A549 (cell line): ENCODE measurements around the gene BANP. TPM values are rescaled to one million over a fixed set of nuclear protein-coding genes. Genes with fewer than 3 reads are reported as not detected.
A peak's percentile ranks its signal among the peaks of the same experiment; 100 is the strongest.

Experiments
- ATAC-seq, 2 experiments: fragments of 200-7000 bp in 1 of 2; fragments of >200 bp in 1 of 2; cut with Nextera tagmentation in 1 of 2; cut with Tn5 transposase in 1 of 2; 3 replicates each; pipeline versions ENCODE4 v1.8.0 to v1.9.1; 2018 to 2020; ENCODE audit warnings: mild to moderate bottlenecking in 1 of 2, moderate library complexity in 1 of 2
- CTCF ChIA-PET: fragments of 300-600 bp; sonication (Branson Sonifier 250); formaldehyde crosslinking; extraction: SDS; loops from one replicate; lab custom pipeline; 2021; ENCODE audit warnings: antibody characterized with exemption, inconsistent platforms; lab: Yijun Ruan, JAX
- POLR2A ChIA-PET: fragments of 350-600 bp; formaldehyde crosslinking; extraction: SDS; loops from one replicate; lab custom pipeline; 2021; ENCODE audit warnings: antibody characterized with exemption, inconsistent platforms; lab: Yijun Ruan, JAX
- DNase-seq, 2 experiments: peaks; one replicate each; pipeline versions ENCODE4 v3.0.0 to v3.0.0-alpha.2; 2011 to 2016; ENCODE audit warnings: low read depth in 1 of 2, low spot score in 1 of 2
- FAIRE-seq: peaks from 2 replicates; lab custom pipeline; 2011; peaks lifted over from hg19 to GRCh38; lab: Jason Lieb, UNC
- H3K27ac ChIP-seq, 2 experiments: fragments of >200 bp; sonication (Bioruptor Twin); formaldehyde crosslinking; 3 replicates each; pipeline ENCODE4 v1.5.1; 2016 to 2017
- H3K4me1 ChIP-seq: fragments of >200 bp; sonication (Bioruptor Twin); formaldehyde crosslinking; 3 replicates; pipeline ENCODE4 v1.6.1; 2016
- H3K4me2 ChIP-seq: fragments of >200 bp; sonication (Bioruptor Twin); formaldehyde crosslinking; 3 replicates; pipeline ENCODE4 v1.6.1; 2016
- H3K4me3 ChIP-seq: fragments of >200 bp; sonication (Bioruptor Twin); formaldehyde crosslinking; 3 replicates; pipeline ENCODE4 v1.5.1; 2016
- H3K9me3 ChIP-seq: fragments of >200 bp; sonication (Bioruptor Twin); formaldehyde crosslinking; 3 replicates; pipeline ENCODE4 v1.6.1; 2016
- BHLHE40 ChIP-seq: IDR thresholded peaks from 2 replicates; pipeline ENCODE4 v1.6.1; 2012; ENCODE audit warnings: low read depth, low read length, inconsistent platforms
- CBX2 ChIP-seq: fragments of 200-600 bp; sonication (generic); IDR thresholded peaks from 2 replicates; pipeline ENCODE4 v1.6.1; 2016; ENCODE audit warnings: low read depth, mild to moderate bottlenecking, borderline replicate concordance
- CBX8 ChIP-seq: fragments of 200-600 bp; sonication (generic); IDR thresholded peaks from 2 replicates; pipeline ENCODE4 v1.6.1; 2016
- CEBPB ChIP-seq, 2 experiments: fragments of >200 bp in 1 of 2; sonication (Bioruptor Twin) in 1 of 2; formaldehyde crosslinking in 1 of 2; IDR thresholded peaks; 2 replicates each; pipeline ENCODE4 v1.6.1; 2012 to 2016
- CHD2 ChIP-seq: fragments of 150-350 bp; IDR thresholded peaks from 2 replicates; pipeline ENCODE4 v1.6.1; 2014; ENCODE audit warnings: low read length; ENCODE audit not compliant: partially characterized antibody
- EHMT2 ChIP-seq: fragments of 200-600 bp; sonication (generic); IDR thresholded peaks from 2 replicates; pipeline ENCODE4 v1.6.1; 2016; ENCODE audit warnings: antibody characterized with exemption, low read depth, mild to moderate bottlenecking, moderate library complexity
- EP300 ChIP-seq, 2 experiments: fragments of >200 bp; sonication (Bioruptor Twin); formaldehyde crosslinking; IDR thresholded peaks; 2 replicates in 1 of 2; 3 replicates in 1 of 2; pipeline ENCODE4 v1.6.1; 2016 to 2017
- FOXS1 ChIP-seq: fragments of 250-450 bp; sonication (Bioruptor Pico); IDR thresholded peaks from 2 replicates; pipeline ENCODE4 v1.5.0; 2020; ENCODE audit warnings: mild to moderate bottlenecking, moderate library complexity
- GATA3 ChIP-seq: IDR thresholded peaks from 2 replicates; pipeline ENCODE4 v1.6.1; 2012; ENCODE audit warnings: borderline replicate concordance
- JUN ChIP-seq, 2 experiments: fragments of >200 bp; sonication (Bioruptor Twin); formaldehyde crosslinking; IDR thresholded peaks; 2 replicates in 1 of 2; 3 replicates in 1 of 2; pipeline ENCODE4 v1.6.1; 2016 to 2017
- KDM1A ChIP-seq: fragments of 200-600 bp; sonication (generic); IDR thresholded peaks from 2 replicates; pipeline ENCODE4 v1.6.1; 2016; ENCODE audit warnings: low read depth, mild to moderate bottlenecking
- KDM5A ChIP-seq: fragments of 200-600 bp; sonication (generic); IDR thresholded peaks from 2 replicates; pipeline ENCODE4 v1.6.1; 2016; ENCODE audit warnings: antibody characterized with exemption, mild to moderate bottlenecking
- MAFK ChIP-seq: fragments of 450-650 bp; IDR thresholded peaks from 2 replicates; pipeline ENCODE4 v1.6.1; 2014; ENCODE audit not compliant: partially characterized antibody
- NPAS2 ChIP-seq: fragments of 250-450 bp; sonication (Bioruptor Pico); IDR thresholded peaks from 2 replicates; pipeline ENCODE4 v1.8.0; 2022; ENCODE audit warnings: mild to moderate bottlenecking, moderate library complexity, borderline replicate concordance
- NR3C1 ChIP-seq: fragments of >200 bp; sonication (Bioruptor Twin); formaldehyde crosslinking; IDR thresholded peaks from 3 replicates; pipeline ENCODE4 v1.6.1; 2017
- PHF8 ChIP-seq: fragments of 200-600 bp; sonication (generic); IDR thresholded peaks from 2 replicates; pipeline ENCODE4 v1.6.1; 2016; ENCODE audit warnings: low read depth, mild to moderate bottlenecking, antibody characterized with exemption, moderate library complexity, borderline replicate concordance
- POLR2AphosphoS2 ChIP-seq: conservative IDR thresholded peaks from 2 replicates; pipeline ENCODE4 v1.6.1; 2012; ENCODE audit warnings: low read length, improper control_type of control experiment, inconsistent platforms
- SMC3 ChIP-seq: fragments of >200 bp; sonication (Bioruptor Twin); formaldehyde crosslinking; IDR thresholded peaks from 3 replicates; pipeline ENCODE4 v1.6.1; 2018; ENCODE audit warnings: inconsistent platforms
- SREBF2 ChIP-seq: fragments of 450-650 bp; IDR thresholded peaks from 2 replicates; pipeline ENCODE4 v1.6.1; 2014; ENCODE audit warnings: mild to moderate bottlenecking, moderate library complexity
- TP53 ChIP-seq: fragments of 250-450 bp; sonication (Bioruptor Pico); IDR thresholded peaks from 2 replicates; pipeline ENCODE4 v1.5.0; 2021; ENCODE audit warnings: mild to moderate bottlenecking, moderate library complexity
- ZFP36 ChIP-seq: fragments of 450-650 bp; IDR thresholded peaks from 2 replicates; pipeline ENCODE4 v1.6.1; 2014; ENCODE audit warnings: borderline replicate concordance; ENCODE audit not compliant: partially characterized antibody
- WGBS: methylation state at CpG from one replicate; pipeline ENCODE4 v1.1.6; 2017; ENCODE audit errors: missing lambda C conversion rate; 5-methylcytosine and 5-hydroxymethylcytosine counted together
- polyA plus RNA-seq, 4 experiments: library from polyadenylated mRNA; depleted of rRNA in 3 of 4; stranded (reverse); fragments of >200 nt; fragmentation: RNase III in 1 of 4; extraction: RNeasy Plus Mini Kit Qiagen cat#74134 plus additional on column Dnase treatment in 1 of 4; gene quantifications; 2 replicates in 3 of 4; 3 replicates in 1 of 4; pipeline ENCODE4 v1.2.3, GENCODE V29; 2011 to 2017
- TF ChIP-seq, protein P1 (sequence below): fragments of 150-350 bp; IDR thresholded peaks from 2 replicates; pipeline ENCODE4 v1.6.1; 2014; ENCODE audit warnings: low read depth, mild to moderate bottlenecking, low read length
- TF ChIP-seq, protein P2 (sequence below): IDR thresholded peaks from 2 replicates; pipeline ENCODE4 v1.6.1; 2012; ENCODE audit warnings: low read depth, borderline replicate concordance
- TF ChIP-seq, protein P3 (sequence below): fragments of 250-450 bp; sonication (Bioruptor Pico); IDR thresholded peaks from 2 replicates; pipeline ENCODE4 v1.5.0; 2020; ENCODE audit warnings: low read depth, mild to moderate bottlenecking, moderate library complexity
- TF ChIP-seq, protein P4 (sequence below): IDR thresholded peaks from 2 replicates; pipeline ENCODE4 v1.6.1; 2012
- TF ChIP-seq, protein P5 (sequence below): fragments of >200 bp; sonication (Bioruptor Twin); formaldehyde crosslinking; IDR thresholded peaks from 2 replicates; pipeline ENCODE4 v1.6.1; 2016
- TF ChIP-seq, protein P6 (sequence below): fragments of >200 bp; sonication (Bioruptor Twin); formaldehyde crosslinking; IDR thresholded peaks from 3 replicates; pipeline ENCODE4 v1.5.1; 2016

Gene BANP
- polyA plus RNA-seq, 2 of the 4 experiments (the other 2 are of a cell fraction) = 17.1 to 17.2 TPM

DNA sequence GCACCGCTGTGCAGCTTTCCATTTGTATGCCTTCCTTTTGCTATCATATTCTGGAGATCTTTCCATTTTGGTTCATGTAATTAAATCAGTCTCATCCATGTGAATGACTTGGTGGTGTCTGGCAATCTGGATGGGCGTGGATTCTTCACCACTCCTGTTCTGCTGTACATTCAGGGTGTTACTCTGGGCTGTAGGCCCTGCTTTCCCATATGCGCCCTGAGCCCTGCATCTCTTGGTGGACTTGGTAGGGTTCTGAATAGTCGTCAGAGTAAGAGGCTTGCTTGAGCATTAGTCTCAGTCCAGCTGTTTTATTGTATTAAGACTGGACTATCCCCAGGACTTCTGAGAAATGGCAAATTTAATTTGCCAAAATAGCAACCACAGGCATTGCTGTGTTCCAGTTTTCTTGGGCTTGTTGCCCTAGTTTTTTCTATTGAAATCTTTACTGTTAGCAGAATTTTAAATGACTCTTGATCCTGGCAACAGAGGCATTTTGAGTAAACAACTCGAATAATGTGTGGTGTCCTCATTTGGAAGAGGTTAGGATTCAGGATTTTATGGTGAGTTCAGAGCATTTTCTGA is 14.9 kb downstream of the BANP start (continued):
- TF ChIP-seq FOXS1 (CRISPR knock-in tag) = no peak
- no peak for TF ChIP-seq NPAS2 (CRISPR knock-in tag)
- no peak for TF ChIP-seq CEBPB (IDR thresholded peaks at IDR 0.05)
- TF ChIP-seq MAFK = no peak
- TF ChIP-seq EP300 (IDR thresholded peaks at IDR 0.05) = no peak
- no peak for TF ChIP-seq CHD2
- TF ChIP-seq, protein P1, sequence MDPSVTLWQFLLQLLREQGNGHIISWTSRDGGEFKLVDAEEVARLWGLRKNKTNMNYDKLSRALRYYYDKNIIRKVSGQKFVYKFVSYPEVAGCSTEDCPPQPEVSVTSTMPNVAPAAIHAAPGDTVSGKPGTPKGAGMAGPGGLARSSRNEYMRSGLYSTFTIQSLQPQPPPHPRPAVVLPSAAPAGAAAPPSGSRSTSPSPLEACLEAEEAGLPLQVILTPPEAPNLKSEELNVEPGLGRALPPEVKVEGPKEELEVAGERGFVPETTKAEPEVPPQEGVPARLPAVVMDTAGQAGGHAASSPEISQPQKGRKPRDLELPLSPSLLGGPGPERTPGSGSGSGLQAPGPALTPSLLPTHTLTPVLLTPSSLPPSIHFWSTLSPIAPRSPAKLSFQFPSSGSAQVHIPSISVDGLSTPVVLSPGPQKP = no peak

DNA sequence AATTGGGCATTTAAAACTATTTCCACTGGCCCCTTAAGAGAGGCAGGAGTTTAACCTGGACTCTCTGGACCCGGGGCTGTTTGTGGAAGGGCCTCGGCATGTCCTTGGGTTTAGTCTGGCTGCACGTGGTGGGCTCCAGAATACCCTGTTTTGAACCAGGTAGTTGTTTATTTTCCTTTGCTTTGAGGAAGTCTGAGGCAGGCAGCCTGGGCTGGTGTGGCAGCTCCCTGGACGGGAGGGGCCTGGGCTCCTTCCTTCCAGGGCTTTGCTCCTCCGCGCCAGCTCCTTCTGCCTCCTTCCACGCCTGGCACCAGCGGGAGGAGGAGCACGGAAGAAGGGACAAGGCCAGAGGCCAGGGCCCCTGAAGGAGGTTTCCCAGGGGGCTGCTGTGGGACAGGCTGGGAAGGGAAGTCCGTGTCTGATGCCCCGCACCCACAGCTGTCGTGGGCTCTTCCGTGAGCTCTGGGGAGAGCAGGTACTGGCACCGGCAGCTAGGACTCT is 15.5 kb downstream of the BANP start:
- no peak for ATAC-seq
- Histone ChIP-seq H3K9me3 (peaks cover 13% of the 10 kb centered on the region), H3K27ac (peak overlapping the region in 1 of 2 experiments; percentile 25; a peak in 1 of 6 replicates), H3K4me3 (no peak overlapping the region), H3K4me1 (no peaks in the 10 kb centered on the region), H3K4me2 (no peak overlapping the region)
- no peak for DNase-seq
- CTCF ChIA-PET = no interaction called here
- FAIRE-seq = no peak
- 81% methylated on average over 14 of the region's 14 CpGs for WGBS
- TF ChIP-seq, protein P2, sequence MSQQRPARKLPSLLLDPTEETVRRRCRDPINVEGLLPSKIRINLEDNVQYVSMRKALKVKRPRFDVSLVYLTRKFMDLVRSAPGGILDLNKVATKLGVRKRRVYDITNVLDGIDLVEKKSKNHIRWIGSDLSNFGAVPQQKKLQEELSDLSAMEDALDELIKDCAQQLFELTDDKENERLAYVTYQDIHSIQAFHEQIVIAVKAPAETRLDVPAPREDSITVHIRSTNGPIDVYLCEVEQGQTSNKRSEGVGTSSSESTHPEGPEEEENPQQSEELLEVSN = no peak
- TF ChIP-seq FOXS1 (CRISPR knock-in tag) (no peak), BHLHE40 (no peak), POLR2AphosphoS2 (no peak), JUN (IDR thresholded peaks at IDR 0.05) (no peak), TP53 (CRISPR knock-in tag) (no peak), NR3C1 (no peak), GATA3 (no peak), CBX8 (no peak), PHF8 (no peak), KDM5A (no peak), KDM1A (no peak), EP300 (IDR thresholded peaks at IDR 0.05) (no peak)
- TF ChIP-seq, protein P3, sequence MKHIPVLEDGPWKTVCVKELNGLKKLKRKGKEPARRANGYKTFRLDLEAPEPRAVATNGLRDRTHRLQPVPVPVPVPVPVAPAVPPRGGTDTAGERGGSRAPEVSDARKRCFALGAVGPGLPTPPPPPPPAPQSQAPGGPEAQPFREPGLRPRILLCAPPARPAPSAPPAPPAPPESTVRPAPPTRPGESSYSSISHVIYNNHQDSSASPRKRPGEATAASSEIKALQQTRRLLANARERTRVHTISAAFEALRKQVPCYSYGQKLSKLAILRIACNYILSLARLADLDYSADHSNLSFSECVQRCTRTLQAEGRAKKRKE (CRISPR knock-in tag) = no peak
- TF ChIP-seq, protein P4, sequence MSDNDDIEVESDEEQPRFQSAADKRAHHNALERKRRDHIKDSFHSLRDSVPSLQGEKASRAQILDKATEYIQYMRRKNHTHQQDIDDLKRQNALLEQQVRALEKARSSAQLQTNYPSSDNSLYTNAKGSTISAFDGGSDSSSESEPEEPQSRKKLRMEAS = no peak
- POLR2A ChIA-PET = no interaction called here

DNA sequence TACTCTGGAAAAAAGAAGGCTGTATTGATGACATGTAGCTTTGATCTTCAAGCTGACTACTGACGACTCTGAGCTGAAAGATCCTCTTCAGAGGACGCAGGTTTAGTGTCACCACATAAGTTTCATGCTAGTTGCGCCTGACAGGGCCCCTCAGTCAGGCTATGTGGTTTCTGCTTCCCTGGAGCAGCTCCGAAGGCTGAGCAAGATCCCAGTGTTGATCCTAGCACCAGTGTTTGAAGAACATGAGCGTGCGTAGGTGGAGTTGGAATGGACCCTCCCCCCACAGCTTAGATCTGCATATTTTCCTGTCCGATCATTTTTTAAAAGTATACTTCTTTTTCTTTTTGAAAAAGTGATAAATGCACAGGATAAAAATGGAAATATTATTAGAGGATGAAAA is 17.3 kb downstream of the BANP start:
- DNase-seq = no peak
- ChIA-PET CTCF (interaction anchor here (0.7 to 1.7 kb wide), 3 partner anchors 15 to 537 kb away, joined by 3 to 4 read pairs (median 3); no protein-coding TSS in a partner anchor), POLR2A (no interaction called here)
- no peak for FAIRE-seq
- no peak for ATAC-seq
- no peak overlapping the region for H3K4me2 ChIP-seq
- H3K4me3 ChIP-seq = no peak overlapping the region
- no peak for TF ChIP-seq CHD2
- TF ChIP-seq TP53 (CRISPR knock-in tag) = no peak
- no peak for TF ChIP-seq KDM1A
- TF ChIP-seq, protein P5, sequence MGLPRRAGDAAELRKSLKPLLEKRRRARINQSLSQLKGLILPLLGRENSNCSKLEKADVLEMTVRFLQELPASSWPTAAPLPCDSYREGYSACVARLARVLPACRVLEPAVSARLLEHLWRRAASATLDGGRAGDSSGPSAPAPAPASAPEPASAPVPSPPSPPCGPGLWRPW = no peak
- TF ChIP-seq NPAS2 (CRISPR knock-in tag) = no peak
- TF ChIP-seq CBX2 = no peak
- TF ChIP-seq NR3C1 = no peak
- no peak for TF ChIP-seq SMC3
- TF ChIP-seq ZFP36 = no peak
- TF ChIP-seq SREBF2 = no peak
- TF ChIP-seq, protein P6, sequence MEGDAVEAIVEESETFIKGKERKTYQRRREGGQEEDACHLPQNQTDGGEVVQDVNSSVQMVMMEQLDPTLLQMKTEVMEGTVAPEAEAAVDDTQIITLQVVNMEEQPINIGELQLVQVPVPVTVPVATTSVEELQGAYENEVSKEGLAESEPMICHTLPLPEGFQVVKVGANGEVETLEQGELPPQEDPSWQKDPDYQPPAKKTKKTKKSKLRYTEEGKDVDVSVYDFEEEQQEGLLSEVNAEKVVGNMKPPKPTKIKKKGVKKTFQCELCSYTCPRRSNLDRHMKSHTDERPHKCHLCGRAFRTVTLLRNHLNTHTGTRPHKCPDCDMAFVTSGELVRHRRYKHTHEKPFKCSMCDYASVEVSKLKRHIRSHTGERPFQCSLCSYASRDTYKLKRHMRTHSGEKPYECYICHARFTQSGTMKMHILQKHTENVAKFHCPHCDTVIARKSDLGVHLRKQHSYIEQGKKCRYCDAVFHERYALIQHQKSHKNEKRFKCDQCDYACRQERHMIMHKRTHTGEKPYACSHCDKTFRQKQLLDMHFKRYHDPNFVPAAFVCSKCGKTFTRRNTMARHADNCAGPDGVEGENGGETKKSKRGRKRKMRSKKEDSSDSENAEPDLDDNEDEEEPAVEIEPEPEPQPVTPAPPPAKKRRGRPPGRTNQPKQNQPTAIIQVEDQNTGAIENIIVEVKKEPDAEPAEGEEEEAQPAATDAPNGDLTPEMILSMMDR = no peak
- no peak for TF ChIP-seq EHMT2
- no peaks in the 10 kb centered on the region for H3K4me1 ChIP-seq
- WGBS = 90% methylated on average over 7 of the region's 7 CpGs
- H3K9me3 ChIP-seq = peaks cover 29% of the 10 kb centered on the region
- no peak overlapping the region for H3K27ac ChIP-seq
